ENCODE data around the gene NAV2. TPM values are rescaled to one million over a fixed set of nuclear protein-coding genes. Genes with fewer than 3 reads are reported as not detected.
"Not testable (repeated sequence)": the region's sequence is repeated elsewhere in the genome, so short reads cannot be mapped to it uniquely, and the experiment has no call there.

Gene NAV2
- total RNA-seq, 1 donor from 2014 or later = 9.1 TPM

- DNase-seq (ENCODE audit: low read depth) = no peak
Observed at GRCh38 chr11:19887842-19888241, 175.2 kb downstream of the NAV2 start.

- peak; percentile 61 for DNase-seq (ENCODE audit: low read depth)
Observed at GRCh38 chr11:19889531-19889930, 176.9 kb downstream of the NAV2 start.

GRCh38 chr11:19890308-19890707, 177.7 kb downstream of the NAV2 start:
- peak; percentile 76 for DNase-seq (ENCODE audit: low read depth)

- no peak for DNase-seq (ENCODE audit: low read depth)
Observed at GRCh38 chr11:19891022-19891421, 178.4 kb downstream of the NAV2 start.

GRCh38 chr11:19892387-19892786, 179.8 kb downstream of the NAV2 start:
- DNase-seq (ENCODE audit: low read depth) = no peak

- no peak for DNase-seq (ENCODE audit: low read depth)
Observed at GRCh38 chr11:19892876-19893275, 180.2 kb downstream of the NAV2 start.

- no peak for DNase-seq (ENCODE audit: low read depth)
Observed at GRCh38 chr11:19894404-19894803, 181.8 kb downstream of the NAV2 start.

DNA sequence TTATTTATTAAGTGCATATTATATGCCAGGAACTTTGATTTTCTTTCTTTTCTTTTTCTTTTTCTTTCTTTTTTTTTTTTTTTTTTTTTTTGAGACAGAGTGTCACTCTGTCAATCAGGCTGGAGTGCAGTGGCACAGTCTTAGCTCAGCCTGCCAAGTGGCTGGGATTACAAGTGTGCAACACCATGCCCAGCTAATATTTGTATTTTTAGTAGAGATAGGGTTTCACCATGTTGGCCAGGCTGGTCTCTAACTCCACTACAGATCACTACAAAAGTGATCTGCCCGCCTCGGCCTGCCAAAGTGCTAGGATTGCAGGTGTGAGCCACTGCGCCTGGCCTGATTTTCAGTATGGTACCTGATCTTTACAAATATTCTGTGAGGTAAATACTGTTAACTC, 182.4 kb downstream of the NAV2 start:
- DNase-seq (ENCODE audit: low read depth) = not testable (repeated sequence)

DNA sequence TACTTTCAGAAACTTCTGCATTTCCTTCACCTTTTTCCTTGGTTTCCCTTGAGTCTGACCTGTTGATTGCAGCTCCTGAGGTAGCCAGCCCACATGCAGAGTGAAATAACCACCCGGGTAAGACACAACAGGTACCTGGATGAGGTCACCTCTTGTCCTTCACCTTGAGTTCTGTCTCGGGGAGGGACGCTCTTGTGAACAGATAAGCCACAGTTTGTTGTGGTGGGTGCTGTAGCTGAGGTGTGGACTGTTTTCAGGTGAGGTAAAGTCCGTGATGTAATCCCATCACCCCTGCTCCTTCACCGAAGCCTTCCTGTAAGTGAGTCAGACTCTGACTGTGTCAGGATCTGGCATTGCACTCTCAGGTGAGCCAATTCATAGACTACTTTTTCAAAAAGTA, 183.1 kb downstream of the NAV2 start:
- DNase-seq (ENCODE audit: low read depth) = no peak

- DNase-seq (ENCODE audit: low read depth) = peak; percentile 88
Observed at GRCh38 chr11:19903620-19904069, 191.0 kb downstream of the NAV2 start.

DNA sequence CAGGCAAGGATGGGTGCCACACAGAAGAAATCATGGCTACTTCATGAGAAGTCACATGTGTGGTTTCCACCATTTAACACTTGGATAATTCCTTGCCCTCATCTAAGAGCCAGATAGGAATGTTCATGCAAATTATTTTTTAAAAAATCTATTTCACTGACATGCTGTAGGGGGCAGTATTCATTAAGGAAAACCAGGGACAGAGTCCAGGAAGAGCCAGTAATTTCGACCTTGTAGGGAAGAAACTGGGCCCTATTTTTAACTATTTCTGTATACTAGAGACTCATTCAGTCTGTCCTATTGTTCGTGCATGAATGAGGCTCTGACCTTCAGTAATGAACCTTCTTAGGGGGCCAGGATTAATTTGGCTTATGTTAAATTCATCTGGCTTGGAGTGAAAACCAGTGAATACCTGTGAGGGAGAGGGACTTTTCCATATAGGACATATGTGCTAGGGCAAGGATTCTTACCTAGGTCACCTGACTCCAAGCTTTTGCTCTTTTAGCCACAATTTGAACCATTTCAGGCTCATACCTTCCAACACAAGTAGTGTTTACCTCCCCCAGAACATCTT, 192.7 kb downstream of the NAV2 start:
- DNase-seq (ENCODE audit: low read depth) = peak; percentile 51

DNA sequence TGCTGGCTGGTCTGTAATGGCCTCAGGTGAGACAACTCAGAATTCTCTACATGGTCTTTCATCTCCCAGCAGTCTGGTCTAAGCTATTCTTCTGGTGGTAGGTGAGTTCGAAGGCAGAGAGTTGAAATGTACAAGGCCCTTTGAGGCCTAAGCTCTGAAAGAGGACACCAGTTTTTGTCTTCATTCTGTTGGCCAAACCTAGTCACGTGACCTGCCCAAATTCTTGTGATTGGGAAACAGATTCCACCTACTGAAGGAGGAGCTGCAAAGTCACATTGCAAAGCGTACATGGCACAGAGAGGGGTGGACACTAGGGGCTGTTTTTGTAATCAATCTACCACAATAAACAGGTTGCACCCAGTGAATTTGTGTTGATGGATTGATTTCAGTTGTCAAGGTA, 193.5 kb downstream of the NAV2 start:
- DNase-seq (ENCODE audit: low read depth) = no peak

DNA sequence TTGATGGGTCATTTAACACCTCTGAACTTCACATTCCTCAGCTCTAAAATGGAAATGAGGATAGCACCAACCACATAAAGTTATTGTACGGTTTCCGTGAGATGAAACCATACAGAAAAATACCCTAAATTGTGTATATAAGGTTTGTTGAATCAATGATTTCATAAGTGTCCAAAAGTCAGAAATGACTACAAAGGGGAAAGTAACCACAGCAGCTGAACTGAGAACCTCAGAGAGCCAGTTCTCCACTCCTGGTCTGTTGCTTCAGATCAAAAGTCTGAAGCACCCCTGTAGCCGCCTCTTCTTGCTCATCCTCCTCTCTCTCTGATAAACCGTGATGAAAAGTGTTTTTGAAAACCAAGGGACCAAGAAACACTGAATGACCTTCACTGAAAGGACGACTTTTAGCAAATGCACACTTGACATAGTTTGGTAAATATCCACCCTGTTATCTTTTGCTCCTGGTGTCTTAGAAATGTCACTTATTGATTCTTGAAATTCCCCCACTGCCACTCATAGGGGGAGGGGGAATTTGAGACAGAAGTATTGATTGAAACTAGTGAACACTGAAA, 194.5 kb downstream of the NAV2 start:
- no peak for DNase-seq (ENCODE audit: low read depth)

DNA sequence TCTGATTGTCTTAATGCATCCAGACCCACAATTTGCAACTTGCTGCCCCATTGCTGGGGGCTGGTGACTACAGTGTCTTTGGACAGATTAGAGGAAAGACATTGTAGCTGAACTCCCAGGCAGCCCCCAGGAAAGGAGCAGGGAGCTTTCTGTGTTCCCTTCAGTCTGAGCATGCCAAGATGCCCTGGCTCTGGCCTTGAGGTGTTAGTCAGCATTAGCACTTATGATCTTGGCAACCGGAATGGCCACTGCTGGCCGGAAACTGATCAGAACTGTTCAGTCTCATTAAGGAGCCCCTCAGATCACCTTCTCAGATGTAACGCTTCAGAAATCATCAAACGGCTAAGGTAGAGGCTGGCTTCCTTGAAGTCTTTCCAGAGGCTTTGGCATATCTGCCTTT, 195.2 kb downstream of the NAV2 start:
- no peak for DNase-seq (ENCODE audit: low read depth)

DNA sequence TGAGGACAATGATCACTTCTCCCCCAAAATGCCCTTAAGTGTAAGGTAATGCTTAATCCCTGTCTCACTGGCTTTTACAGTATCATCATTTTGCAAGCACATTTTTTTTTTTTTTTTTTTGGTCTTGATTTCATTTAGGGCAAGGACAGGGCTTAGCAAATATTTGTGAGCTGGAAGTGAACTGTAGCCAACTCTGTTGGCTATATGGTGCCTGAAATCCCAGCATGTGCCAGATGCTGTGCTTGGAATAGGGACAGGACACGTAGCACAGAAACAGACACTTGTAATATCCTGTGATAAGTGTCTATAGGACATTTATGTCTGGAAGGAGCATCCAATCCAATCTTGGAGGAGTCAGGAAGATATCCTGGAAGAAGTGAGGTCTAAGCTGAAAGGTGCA, 198.3 kb downstream of the NAV2 start:
- DNase-seq (ENCODE audit: low read depth) = no peak

DNA sequence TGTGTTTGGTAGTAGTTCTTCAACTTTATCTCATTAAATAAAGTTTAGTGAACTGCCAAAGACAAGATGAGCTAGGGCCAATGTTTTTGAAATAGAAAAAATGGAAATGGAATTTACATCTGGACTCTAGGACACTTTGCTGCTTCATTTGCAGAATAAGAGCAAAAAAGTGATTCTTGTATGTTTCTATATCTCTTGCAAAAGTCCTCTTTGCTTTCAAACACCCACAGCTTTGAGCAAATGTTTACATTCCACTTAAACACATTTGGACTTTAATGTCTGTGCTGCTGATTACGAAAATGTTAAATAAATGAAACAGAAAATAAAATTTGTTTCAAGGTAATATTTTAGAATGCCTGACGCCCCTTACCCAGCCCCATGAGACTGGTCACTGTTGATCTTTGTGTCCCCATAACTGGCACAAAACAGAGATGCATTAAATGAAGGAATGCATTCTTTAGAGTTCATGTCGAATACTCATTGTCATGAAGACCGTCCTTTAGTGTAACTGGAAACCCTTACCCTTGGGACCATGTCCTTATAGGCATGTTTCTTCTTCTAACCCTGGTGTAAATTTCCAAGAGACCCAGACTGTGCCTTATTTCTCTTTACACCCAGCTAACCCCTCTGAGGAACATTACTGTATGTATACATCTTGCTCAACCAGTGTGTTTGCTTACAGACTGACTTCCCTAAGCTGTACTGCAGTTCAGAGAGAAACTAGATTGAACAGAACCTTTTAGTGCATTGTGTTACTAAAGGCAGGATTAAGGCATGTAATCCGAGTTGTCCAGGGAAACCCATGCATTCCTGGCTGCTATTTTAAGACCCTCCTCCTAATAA, 199.7 kb downstream of the NAV2 start:
- DNase-seq (ENCODE audit: low read depth) = no peak

DNA sequence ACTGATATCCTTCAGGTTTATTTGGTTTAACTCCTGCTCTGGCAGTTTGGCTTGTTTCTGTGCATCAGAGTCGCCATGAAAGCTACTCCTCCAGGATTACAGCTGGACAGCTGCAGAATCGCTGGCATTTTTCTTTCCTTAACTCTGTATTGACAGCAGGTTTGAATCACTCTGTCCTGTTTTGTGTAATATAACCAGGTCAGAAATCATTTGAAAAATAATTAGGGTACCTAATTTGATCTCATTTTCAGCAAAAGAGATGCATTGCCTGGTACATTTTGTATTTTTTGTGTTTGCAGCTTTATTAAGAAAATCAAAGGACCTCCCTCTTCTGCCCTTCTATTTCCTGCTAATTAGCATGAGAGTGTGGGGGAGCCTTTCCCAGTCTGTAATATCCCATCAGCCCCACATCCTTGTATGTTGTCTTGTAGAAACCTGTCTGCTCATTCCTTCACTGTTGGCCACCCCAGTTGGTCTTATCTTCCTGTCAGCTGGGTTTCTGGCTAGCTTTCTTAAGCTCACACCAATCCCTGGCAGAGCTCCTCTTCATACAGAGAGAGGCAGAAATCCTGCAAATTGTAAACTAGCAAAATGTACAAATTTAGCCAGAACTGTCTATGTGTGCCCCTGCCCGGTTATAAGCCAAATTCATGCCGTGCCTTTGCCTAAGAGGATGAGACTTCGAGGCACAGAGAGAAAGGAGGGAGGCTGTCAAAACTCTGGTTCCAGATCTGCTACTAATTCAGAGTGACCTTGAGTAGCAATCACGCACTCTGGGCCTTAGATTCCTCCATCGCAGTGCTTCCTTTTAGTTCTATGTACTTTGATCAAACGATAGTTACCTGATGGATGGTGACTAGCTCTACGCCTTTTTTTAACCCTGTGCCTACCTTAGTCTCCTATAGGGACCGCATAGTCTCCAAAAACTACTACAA, 200.6 kb downstream of the NAV2 start:
- DNase-seq (ENCODE audit: low read depth) = no peak

DNA sequence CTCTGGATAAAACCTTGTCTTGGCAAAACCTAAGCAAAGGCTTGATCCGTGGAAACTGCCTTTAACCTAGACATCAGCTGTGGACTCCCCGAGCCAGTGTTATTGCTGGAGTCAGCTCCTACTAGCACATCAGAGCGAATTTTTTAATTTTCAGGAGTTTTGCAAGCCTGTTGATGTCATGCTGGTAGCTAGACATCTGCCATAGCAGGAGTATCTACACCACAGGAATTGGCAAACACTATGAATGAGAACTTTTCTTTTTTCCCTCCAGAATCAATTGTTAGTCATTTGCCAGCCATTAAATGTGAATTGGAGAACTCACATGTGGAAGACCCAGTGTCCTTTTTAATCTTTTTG, 201.2 kb downstream of the NAV2 start:
- DNase-seq (ENCODE audit: low read depth) = no peak

DNA sequence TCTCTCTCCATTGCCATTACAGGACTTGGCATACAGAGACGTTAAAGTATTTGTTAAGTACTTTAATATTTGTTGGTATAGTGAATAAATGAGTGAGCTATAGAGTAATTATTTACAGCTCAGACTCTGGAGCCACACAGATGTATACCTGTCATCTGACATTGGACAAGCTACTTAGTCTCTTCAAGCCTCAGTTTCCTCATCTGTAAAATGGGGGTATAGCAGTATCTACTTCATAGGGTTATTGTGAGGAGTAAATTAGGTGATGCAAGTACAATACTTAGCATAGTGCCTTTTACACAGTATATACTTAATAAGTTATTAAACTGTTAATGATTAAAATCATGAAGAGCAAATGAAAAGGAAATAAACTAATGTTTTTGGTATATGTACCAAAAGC, 203.2 kb downstream of the NAV2 start:
- DNase-seq (ENCODE audit: low read depth) = no peak

DNA sequence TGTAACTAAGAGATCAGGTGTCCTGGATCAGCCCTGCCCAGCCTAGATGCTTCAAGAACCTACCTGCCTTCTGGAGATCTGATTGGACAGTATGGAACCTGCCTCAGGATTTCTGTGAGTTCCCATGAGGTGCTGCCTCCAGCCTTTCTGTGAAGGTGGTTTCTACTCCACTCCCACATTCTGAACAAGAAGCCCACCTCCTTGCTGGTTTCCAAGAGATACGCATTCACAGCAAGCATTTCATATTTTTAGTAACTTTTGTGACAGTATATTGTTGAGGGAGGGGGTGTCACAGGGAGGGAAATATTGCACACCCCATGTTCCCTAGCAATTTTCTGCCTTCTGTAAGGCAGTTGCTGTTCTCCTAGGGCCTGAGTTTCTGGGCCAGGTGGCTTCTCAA, 204.4 kb downstream of the NAV2 start:
- no peak for DNase-seq (ENCODE audit: low read depth)

- DNase-seq (ENCODE audit: low read depth) = no peak
Observed at GRCh38 chr11:19918302-19919049, 205.8 kb downstream of the NAV2 start.

All from myocyte (in vitro differentiated cells).